Thyroid gland (tissue), 4 donors: ENCODE data around the gene MTARC2.

Experiments used
- CTCF ChIP-seq, 6 experiments: fragments of 200-600 bp in 3 of 6; fragments of 450-650 bp in 3 of 6; sonication (generic) in 3 of 6; IDR thresholded peaks; one replicate each; pipeline ENCODE4 v1.5.1; 2016 to 2019; ENCODE audit warnings: antibody characterized with exemption in 6 of 6, mild to moderate bottlenecking in 2 of 6, inconsistent platforms in 1 of 6, moderate library complexity in 1 of 6
- POLR2A ChIP-seq, 2 donors: fragments of 450-650 bp; IDR thresholded peaks; one replicate each; pipeline ENCODE4 v1.6.1; 2017; ENCODE audit warnings: antibody characterized with exemption in 2 of 2, mild to moderate bottlenecking in 2 of 2, moderate library complexity in 1 of 2

DNA sequence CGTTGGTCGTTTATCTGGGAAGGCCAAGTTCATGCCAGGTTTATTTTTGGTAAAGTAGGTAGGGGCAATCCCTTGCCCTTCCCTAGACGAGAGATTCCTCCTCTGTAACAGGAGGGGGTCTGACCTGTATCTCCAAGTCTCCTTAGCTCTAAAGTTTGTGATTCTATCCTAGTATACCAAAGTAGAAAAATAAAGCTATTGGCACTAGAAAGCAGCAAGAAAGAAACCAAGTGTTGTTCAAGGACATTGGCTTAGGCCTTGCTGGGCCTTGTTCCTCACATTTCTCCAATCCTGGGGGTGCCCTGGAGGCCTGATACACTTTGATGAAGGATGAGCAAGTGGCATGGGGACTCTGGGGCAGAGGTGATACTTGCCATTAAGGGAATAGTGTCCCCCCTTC, 814 bp downstream of the MTARC2 start:
- TF ChIP-seq CTCF (IDR thresholded peaks at IDR 0.05) (no peak), POLR2A (IDR thresholded peaks at IDR 0.05) (no peak)
